Testis (tissue), 2 donors: ENCODE data around the gene KRTAP10-5.

ENCODE experiments used
- CTCF ChIP-seq, 3 experiments: fragments of 450-650 bp in 2 of 3; fragments of 200-600 bp in 1 of 3; sonication (generic) in 1 of 3; IDR thresholded peaks; one replicate each; pipeline ENCODE4 v1.5.1; 2016 to 2019; ENCODE audit warnings: antibody characterized with exemption in 3 of 3, mild to moderate bottlenecking in 2 of 3, moderate library complexity in 1 of 3
- POLR2A ChIP-seq: fragments of 450-650 bp; IDR thresholded peaks from one replicate; pipeline ENCODE4 v1.6.1; 2017; ENCODE audit warnings: antibody characterized with exemption, mild to moderate bottlenecking, moderate library complexity

GRCh38 chr21:44572959-44573583, 7.3 kb downstream of the KRTAP10-5 start:
- TF ChIP-seq POLR2A (no peak), CTCF (IDR thresholded peaks at IDR 0.05) (no peak)
